Measurements from ENCODE around the gene TRPM6.

DNA sequence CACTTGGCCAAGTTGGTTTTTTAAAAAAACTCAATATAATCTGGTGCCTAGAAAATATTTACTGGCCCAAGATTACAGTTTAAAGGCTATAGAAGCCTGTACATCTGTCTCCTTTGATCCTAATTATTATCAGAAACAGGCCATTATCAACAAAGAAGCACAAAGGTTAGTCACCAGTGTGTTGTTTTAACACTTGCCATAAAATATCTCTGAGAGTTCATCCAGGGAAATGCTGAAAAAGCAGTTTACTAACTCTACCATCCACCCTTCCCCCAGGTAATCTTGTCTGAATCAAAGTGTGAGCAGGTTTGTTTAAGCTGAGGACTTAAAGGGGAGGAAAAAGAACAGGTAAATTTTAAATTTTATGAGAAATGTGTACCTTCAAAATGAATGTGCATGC is 13.3 kb upstream of the TRPM6 start:
- TF ChIP-seq, protein P1, sequence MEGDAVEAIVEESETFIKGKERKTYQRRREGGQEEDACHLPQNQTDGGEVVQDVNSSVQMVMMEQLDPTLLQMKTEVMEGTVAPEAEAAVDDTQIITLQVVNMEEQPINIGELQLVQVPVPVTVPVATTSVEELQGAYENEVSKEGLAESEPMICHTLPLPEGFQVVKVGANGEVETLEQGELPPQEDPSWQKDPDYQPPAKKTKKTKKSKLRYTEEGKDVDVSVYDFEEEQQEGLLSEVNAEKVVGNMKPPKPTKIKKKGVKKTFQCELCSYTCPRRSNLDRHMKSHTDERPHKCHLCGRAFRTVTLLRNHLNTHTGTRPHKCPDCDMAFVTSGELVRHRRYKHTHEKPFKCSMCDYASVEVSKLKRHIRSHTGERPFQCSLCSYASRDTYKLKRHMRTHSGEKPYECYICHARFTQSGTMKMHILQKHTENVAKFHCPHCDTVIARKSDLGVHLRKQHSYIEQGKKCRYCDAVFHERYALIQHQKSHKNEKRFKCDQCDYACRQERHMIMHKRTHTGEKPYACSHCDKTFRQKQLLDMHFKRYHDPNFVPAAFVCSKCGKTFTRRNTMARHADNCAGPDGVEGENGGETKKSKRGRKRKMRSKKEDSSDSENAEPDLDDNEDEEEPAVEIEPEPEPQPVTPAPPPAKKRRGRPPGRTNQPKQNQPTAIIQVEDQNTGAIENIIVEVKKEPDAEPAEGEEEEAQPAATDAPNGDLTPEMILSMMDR (IDR thresholded peaks at IDR 0.05; ENCODE audit: low read length): no peak
- TF ChIP-seq EZH2 (optimal IDR thresholded peaks at IDR 0.05; ENCODE audit: low read depth, low read length) (no peak), EZH2phosphoT487 (IDR thresholded peaks at IDR 0.05; ENCODE audit: low read length) (no peak)
